ENCODE results near the gene CUX1.

CUX1 gene

DNA sequence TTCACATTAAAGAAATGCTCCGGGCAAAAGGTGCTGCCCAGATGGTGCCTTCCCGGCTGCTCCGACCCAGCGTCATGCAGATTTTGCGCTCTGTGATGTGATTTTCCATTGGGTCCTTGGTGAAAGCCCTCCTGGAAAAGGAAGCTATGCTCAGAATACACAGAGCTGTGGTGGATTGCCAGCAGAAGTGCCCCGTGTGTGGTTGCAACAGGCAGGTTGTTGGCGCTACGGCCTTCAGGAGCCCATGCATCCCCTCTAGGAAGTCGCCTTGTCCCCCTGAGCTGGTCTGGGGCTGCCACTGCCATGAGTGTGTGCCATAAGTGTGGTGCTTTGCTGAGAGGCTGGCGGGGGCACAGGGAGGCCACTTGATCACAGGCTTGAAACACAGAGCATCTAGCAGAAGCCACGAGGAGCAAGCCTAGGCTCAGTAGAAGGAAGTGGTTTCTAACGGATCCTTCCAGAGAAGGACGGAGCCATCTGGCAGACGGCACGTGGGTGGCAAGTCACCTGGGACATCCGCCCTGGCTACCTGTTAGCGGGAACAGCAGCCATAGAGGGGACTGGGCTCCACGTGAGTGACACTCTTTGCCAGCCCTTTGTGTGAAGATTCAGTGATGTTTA is 210.9 kb downstream of the CUX1 start:
- TF ChIP-seq CTCF (conservative IDR thresholded peaks at IDR 0.05; ENCODE audit: control insufficient read depth, insufficient read depth, low read depth, low read length): no peak
- no peak overlapping the region for H3K4me3 ChIP-seq (ENCODE audit: control insufficient read depth, low read depth, low read length)
- DNase-seq (ENCODE audit: low read depth): no peak

DNA sequence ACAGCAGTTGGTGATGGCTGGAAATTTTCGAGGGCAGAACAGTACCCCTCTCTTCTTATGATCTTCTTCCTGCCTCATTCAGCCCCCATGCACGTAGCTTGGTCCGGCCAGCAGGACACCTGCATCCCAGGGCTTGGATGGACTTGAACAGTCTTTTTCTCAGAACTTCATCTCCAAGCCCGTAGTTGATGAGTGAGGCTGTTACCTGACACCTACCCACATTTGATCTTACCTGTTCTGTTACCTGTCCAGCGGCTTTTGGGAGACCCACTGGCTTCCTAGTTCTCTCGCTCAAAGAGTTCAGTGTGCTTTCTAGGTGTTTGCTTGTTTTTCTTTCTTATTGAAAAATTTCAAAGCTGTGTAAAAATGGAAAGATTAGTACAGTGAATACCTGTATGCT is 212.2 kb downstream of the CUX1 start:
- no peak for TF ChIP-seq CTCF (conservative IDR thresholded peaks at IDR 0.05; ENCODE audit: control insufficient read depth, insufficient read depth, low read depth, low read length)
- no peak overlapping the region for H3K4me3 ChIP-seq (ENCODE audit: control insufficient read depth, low read depth, low read length)

DNA sequence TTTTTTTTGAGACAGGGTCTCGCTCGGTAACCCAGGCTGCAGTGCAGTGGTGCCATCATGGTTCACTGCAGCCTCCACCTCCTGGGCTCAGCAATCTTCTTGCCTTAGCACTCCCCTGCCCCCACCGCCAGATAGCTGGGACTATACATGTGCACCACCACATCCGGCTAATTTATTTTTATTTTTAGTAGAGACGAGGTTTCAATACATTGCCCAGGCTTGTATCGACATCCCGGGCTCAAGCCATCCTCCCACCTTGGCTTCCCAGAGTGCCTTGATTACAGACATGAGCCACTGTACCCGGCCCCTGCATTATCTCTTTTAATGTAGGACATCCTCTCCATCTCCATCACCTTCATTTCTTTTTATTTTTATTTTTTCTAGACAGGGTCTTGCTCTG is 213.3 kb downstream of the CUX1 start:
- no peak for DNase-seq (ENCODE audit: low read depth)
- H3K4me3 ChIP-seq (ENCODE audit: control insufficient read depth, low read depth, low read length): no peak overlapping the region
- no peak for TF ChIP-seq CTCF (conservative IDR thresholded peaks at IDR 0.05; ENCODE audit: control insufficient read depth, insufficient read depth, low read depth, low read length)

More for the DNA sequence above, 212.2 kb downstream of the CUX1 start:
- DNase-seq (ENCODE audit: low read depth): no peak

DNA sequence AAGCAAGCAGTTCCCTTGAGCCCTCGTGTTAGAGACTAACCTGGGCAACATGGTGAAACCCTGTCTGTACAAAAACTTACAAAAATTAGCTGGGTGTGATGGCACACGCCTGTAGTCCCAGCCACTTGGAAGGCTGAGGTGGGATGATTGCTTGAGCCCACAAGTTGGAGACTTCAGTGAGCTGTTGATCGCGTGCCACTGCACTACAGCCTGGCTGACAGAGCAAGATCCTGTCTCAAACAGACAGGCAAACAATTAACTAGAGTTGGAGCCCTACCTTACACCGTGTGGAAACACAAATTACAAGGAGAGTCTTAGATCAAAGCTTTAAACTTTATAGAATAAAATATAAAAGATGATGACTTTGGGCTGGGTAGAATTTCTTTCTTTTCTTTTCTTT is 219.5 kb downstream of the CUX1 start:
- H3K4me3 ChIP-seq (ENCODE audit: control insufficient read depth, low read depth, low read length): no peak overlapping the region
- no peak for DNase-seq (ENCODE audit: low read depth)
- no peak for TF ChIP-seq CTCF (conservative IDR thresholded peaks at IDR 0.05; ENCODE audit: control insufficient read depth, insufficient read depth, low read depth, low read length)

DNA sequence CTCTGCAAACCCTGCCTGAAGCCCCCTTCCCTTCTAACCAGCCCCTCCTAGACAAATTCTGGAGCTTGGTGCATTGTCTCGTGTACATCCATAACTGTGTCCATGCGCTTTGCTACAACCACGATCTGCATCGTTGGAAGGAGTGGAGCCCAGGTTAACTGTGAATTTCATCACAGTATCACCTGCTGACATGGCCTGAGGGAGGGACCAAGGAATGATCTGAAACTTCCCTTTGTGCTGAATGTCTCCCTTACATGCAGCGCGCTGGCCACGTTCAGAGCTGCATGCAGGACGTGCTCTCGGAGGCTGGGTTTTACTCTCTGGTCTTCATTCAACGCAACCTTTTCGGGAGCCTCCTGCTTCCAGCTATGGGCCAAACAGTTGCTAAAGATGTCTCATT is 222.3 kb downstream of the CUX1 start:
- TF ChIP-seq CTCF (conservative IDR thresholded peaks at IDR 0.05; ENCODE audit: control insufficient read depth, insufficient read depth, low read depth, low read length): no peak
- no peak overlapping the region for H3K4me3 ChIP-seq (ENCODE audit: control insufficient read depth, low read depth, low read length)
- no peak for DNase-seq (ENCODE audit: low read depth)

DNA sequence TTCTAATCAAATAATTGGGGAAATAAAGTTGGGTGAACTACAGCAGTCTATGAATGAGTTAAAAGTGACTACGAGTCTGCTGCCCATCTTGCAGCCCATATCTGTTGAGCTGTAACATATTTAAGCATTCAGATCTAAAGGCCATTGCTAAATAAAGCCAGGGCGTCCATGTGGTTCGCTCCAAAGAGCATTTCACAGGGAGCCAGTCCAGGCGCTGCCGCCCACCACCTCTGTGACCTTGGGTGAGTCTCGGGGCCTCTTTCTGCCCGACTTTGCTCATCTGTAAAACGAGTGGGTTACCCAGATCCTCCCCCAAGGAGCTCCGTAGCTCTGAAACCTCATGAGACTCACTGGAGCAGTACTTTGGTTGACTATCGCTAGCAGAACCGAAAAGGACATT is 223.1 kb downstream of the CUX1 start:
- DNase-seq (ENCODE audit: low read depth): no peak
- no peak overlapping the region for H3K4me3 ChIP-seq (ENCODE audit: control insufficient read depth, low read depth, low read length)
- TF ChIP-seq CTCF (conservative IDR thresholded peaks at IDR 0.05; ENCODE audit: control insufficient read depth, insufficient read depth, low read depth, low read length): no peak

All from fibroblast of mammary gland (primary cell).